Tibial nerve (tissue), 4 donors: ENCODE measurements around the gene TSC22D4.

Experiments used
- CTCF ChIP-seq, 5 experiments: fragments of 200-600 bp in 3 of 5; fragments of 450-650 bp in 2 of 5; sonication (generic) in 3 of 5; IDR thresholded peaks; one replicate each; pipeline ENCODE4 v1.5.1; 2016 to 2019; ENCODE audit warnings: antibody characterized with exemption in 5 of 5, mild to moderate bottlenecking in 3 of 5, moderate library complexity in 2 of 5
- EP300 ChIP-seq, 2 donors: sonication (generic); formaldehyde crosslinking; IDR thresholded peaks; one replicate each; pipeline ENCODE4 v1.6.1; 2017; ENCODE audit warnings: antibody characterized with exemption in 2 of 2, mild to moderate bottlenecking in 1 of 2
- POLR2A ChIP-seq, 2 donors: fragments of 450-650 bp; IDR thresholded peaks; one replicate each; pipeline ENCODE4 v1.6.1; 2017; ENCODE audit warnings: antibody characterized with exemption in 2 of 2, mild to moderate bottlenecking in 2 of 2, moderate library complexity in 2 of 2

GRCh38 chr7:100429637-100430492 is 49.1 kb downstream of the TSC22D4 start, which contains the start of gene MEPCE:
- TF ChIP-seq CTCF (IDR thresholded peaks at IDR 0.05) = no peak
- peak; percentile 20 to 86 for TF ChIP-seq POLR2A (IDR thresholded peaks at IDR 0.05)
- TF ChIP-seq EP300 (IDR thresholded peaks at IDR 0.05) = peak in 1 of 2 donors; percentile 62
